Measurements from ENCODE around the gene MLN.

DNA sequence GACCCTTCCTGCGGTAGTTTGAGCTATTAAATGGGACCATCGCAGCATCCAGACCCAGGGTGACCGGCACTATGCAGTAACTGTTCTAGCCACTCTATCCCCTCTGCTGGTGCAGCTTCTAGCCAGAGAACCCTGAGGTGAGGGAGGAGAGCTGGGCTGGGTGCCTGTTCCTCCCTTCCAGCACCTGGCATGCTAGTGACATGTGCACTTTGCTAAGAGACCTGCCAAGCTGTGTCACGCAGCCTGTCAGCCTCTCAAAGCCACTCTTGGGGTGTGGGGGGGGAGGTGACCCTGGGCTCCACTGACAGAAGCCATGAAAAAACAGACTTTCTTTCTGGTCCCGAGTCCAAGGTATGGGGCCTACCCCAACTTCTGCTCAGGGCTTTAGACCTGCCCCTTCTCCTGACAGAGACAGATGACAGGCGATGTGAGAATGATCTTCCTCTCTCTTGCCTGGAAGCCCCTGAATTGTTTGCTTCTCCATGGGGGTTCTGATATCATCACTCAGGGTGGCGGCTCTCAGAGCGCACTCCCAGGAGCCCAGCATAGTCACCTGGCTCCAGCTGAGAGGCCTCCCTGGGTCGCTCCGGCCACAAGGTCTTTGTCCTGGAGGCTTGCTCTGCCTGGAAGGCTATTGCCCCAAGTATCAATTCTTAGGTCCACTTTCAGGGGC is 47.2 kb upstream of the MLN start:
- TF ChIP-seq POLR2A (IDR thresholded peaks at IDR 0.05): no peak
- no peak for TF ChIP-seq POLR2AphosphoS5 (IDR thresholded peaks at IDR 0.05)
- TF ChIP-seq CTCF (IDR thresholded peaks at IDR 0.05): no peak
